OCI-LY3 (cell line): ENCODE data around the gene CACNA1C.

Source experiments
- H2AFZ ChIP-seq: fragments of 200-600, 300-600 bp; shearing (Covaris generic); 2 replicates; pipeline ENCODE4 v1.6.0; 2014; ENCODE audit warnings: antibody characterized with exemption, low read depth, low read length
- H3K27ac ChIP-seq: fragments of 200-600, 300-600 bp; sonication (generic); 2 replicates; pipeline ENCODE4 v1.5.1; 2014; ENCODE audit warnings: mild to moderate bottlenecking, low read length, moderate library complexity, mixed read lengths
- H3K27me3 ChIP-seq: fragments of 200-600, 300-600 bp; sonication (generic); 2 replicates; pipeline ENCODE4 v1.6.1; 2014; ENCODE audit warnings: low read depth, low read length, mixed read lengths
- H3K36me3 ChIP-seq: fragments of 200-600, 300-600 bp; sonication (generic); replicated peaks from 2 replicates; pipeline ENCODE3; 2014; ENCODE audit warnings: low read depth, low read length, mixed read lengths
- H3K4me1 ChIP-seq: fragments of 300-600, 200-600 bp; sonication (generic); 2 replicates; pipeline ENCODE4 v1.6.1; 2014; ENCODE audit warnings: low read length, mixed read lengths
- H3K4me2 ChIP-seq: fragments of 200-600, 300-600 bp; sonication (generic); 2 replicates; pipeline ENCODE4 v1.6.1; 2014; ENCODE audit warnings: low read length, mixed read lengths
- H3K4me3 ChIP-seq: fragments of 300-600, 200-600 bp; sonication (generic); 2 replicates; pipeline ENCODE4 v1.5.1; 2014; ENCODE audit warnings: antibody characterized with exemption, mild to moderate bottlenecking, low read length, moderate library complexity
- H3K79me2 ChIP-seq: fragments of 300-600, 200-600 bp; shearing (Covaris generic); 2 replicates; pipeline ENCODE4 v1.6.1; 2014; ENCODE audit warnings: mild to moderate bottlenecking, low read length, mixed read lengths
- H3K9ac ChIP-seq: fragments of 300-600, 200-600 bp; shearing (Covaris generic); 2 replicates; pipeline ENCODE4 v1.6.0; 2014; ENCODE audit warnings: mild to moderate bottlenecking, low read length, moderate library complexity
- H3K9me3 ChIP-seq: fragments of 200-600, 300-600 bp; shearing (Covaris generic); 2 replicates; pipeline ENCODE4 v1.6.1; 2014; ENCODE audit warnings: low read length, mixed read lengths; ENCODE audit not compliant: insufficient read depth
- H4K20me1 ChIP-seq: fragments of 200-600, 300-600 bp; sonication (generic); 2 replicates; pipeline ENCODE4 v1.6.1; 2016; ENCODE audit warnings: low read length, mixed read lengths; ENCODE audit not compliant: insufficient read depth
- CTCF ChIP-seq: fragments of 200-600, 300-600 bp; sonication (generic); IDR thresholded peaks from 2 replicates; pipeline ENCODE4 v1.5.1; 2014; ENCODE audit warnings: antibody characterized with exemption, low read length, low read depth
- EZH2phosphoT487 ChIP-seq: fragments of 200-600 bp; shearing (Covaris generic); IDR thresholded peaks from 2 replicates; pipeline ENCODE4 v1.6.1; 2018; ENCODE audit warnings: antibody characterized with exemption, mixed run types, low read depth

Gene CACNA1C

DNA sequence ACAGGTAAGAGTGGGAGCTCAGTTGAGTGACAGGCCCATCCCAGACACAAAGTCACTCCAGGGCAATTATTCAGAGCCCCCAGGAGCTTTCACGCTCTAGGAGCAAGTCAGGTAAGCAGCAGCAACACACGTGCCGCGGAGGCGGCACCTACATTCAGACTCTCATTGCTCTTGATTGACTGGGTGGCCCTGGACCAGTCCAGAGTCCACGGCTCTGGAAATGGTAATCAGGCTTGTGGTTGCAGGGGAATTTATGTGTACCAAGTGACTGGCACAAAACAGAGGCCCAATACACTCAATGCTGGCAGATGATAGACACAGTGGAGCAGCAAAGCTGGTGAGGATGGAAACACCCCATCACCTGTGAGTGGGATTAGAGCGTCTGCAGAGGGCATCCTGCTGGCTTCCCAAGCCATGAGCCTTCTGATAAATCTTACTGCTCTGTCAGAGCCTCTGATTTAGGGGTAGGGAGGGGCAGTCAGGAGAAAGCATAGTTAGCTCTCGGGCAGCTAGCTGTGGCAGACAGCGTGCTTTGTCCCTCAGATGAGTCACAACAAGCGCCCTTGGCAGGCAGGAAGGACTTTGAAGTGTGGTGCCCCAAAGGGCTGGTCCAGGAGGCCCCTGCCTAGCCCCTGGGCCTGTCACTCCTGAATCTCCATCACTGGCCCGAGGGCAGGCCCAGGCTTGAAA lies 344.7 kb downstream of the CACNA1C start:
- no peak for TF ChIP-seq EZH2phosphoT487
- TF ChIP-seq CTCF: no peak
- H3K36me3 ChIP-seq: no peaks in the 10 kb centered on the region
- no peak overlapping the region for H3K4me3 ChIP-seq
- H2AFZ ChIP-seq: no peak overlapping the region
- H3K4me1 ChIP-seq: peaks cover 6% of the 10 kb centered on the region
- H3K9me3 ChIP-seq: no peaks in the 10 kb centered on the region
- no peaks in the 10 kb centered on the region for H3K79me2 ChIP-seq
- no peaks in the 10 kb centered on the region for H4K20me1 ChIP-seq
- H3K27me3 ChIP-seq: no peaks in the 10 kb centered on the region
- no peak overlapping the region for H3K27ac ChIP-seq
- H3K9ac ChIP-seq: no peak overlapping the region
- H3K4me2 ChIP-seq: no peak overlapping the region

- no peaks in the 10 kb centered on the region for H3K79me2 ChIP-seq
- TF ChIP-seq EZH2phosphoT487: no peak
- no peak for TF ChIP-seq CTCF
- H3K27ac ChIP-seq: no peak overlapping the region
- H4K20me1 ChIP-seq: no peaks in the 10 kb centered on the region
- peaks cover under 1% of the 10 kb centered on the region; the same call in 1 of the 2 replicates for H3K4me1 ChIP-seq
- no peaks in the 10 kb centered on the region for H3K9me3 ChIP-seq
- H3K27me3 ChIP-seq: peaks cover 6% of the 10 kb centered on the region
- H2AFZ ChIP-seq: no peak overlapping the region
- no peaks in the 10 kb centered on the region for H3K36me3 ChIP-seq
- no peak overlapping the region for H3K4me3 ChIP-seq
- H3K9ac ChIP-seq: no peak overlapping the region
- no peak overlapping the region for H3K4me2 ChIP-seq
Measured at GRCh38 chr12:2401040-2401439, 348.3 kb downstream of the CACNA1C start.

DNA sequence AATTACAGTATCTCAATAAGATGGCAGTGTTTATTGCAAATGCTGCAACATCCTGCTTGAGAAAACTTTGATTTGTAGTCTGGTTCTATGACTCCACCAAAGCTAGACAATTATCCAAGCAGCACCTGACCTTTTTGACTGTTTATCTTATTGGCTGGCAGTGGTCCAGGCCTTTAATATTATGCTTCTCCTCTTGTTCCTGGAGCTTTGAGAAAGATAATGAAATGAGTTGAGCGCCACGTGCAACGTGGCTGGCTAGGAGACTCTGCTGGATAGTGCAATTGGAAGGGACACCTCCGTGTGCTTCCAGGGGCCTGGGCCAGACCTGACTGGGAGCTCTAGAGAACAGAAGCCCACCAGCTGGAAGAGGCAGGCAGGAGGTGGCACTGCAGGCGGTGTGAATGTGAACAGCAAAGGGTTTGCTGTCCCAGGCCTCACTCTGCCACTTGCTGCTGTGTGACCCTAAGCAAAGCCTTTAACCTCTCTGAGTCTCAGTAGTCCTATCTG lies 349.3 kb downstream of the CACNA1C start:
- no peak overlapping the region for H3K27ac ChIP-seq
- no peak overlapping the region for H2AFZ ChIP-seq
- H3K4me3 ChIP-seq: no peak overlapping the region
- no peaks in the 10 kb centered on the region for H4K20me1 ChIP-seq
- no peaks in the 10 kb centered on the region for H3K36me3 ChIP-seq
- H3K9me3 ChIP-seq: no peaks in the 10 kb centered on the region
- TF ChIP-seq CTCF (no peak), EZH2phosphoT487 (no peak)
- no peak overlapping the region for H3K9ac ChIP-seq
- peaks cover 15% of the 10 kb centered on the region for H3K27me3 ChIP-seq
- H3K4me1 ChIP-seq: no peaks in the 10 kb centered on the region
- no peak overlapping the region for H3K4me2 ChIP-seq
- no peaks in the 10 kb centered on the region for H3K79me2 ChIP-seq

GRCh38 chr12:2403221-2403976 lies 350.6 kb downstream of the CACNA1C start:
- TF ChIP-seq EZH2phosphoT487 (no peak), CTCF (no peak)
- Histone ChIP-seq H3K9me3 (no peaks in the 10 kb centered on the region), H3K27me3 (peaks cover 15% of the 10 kb centered on the region)

More at GRCh38 chr12:2403221-2403976, 350.6 kb downstream of the CACNA1C start:
- Histone ChIP-seq H3K4me2 (no peak overlapping the region), H3K79me2 (no peaks in the 10 kb centered on the region), H3K4me3 (no peak overlapping the region), H2AFZ (no peak overlapping the region), H3K4me1 (no peaks in the 10 kb centered on the region), H3K9ac (no peak overlapping the region), H4K20me1 (no peaks in the 10 kb centered on the region), H3K27ac (no peak overlapping the region), H3K36me3 (no peaks in the 10 kb centered on the region)
